Astrocyte of the cerebellum (primary cell): ENCODE data around the gene KCNK10.

ENCODE experiments used
- DNase-seq: peaks from one replicate; pipeline ENCODE4 v3.0.0-alpha.2; 2011; ENCODE audit warnings: low read depth
- H3K4me3 ChIP-seq: 2 replicates; pipeline ENCODE4 v1.5.1; 2011; ENCODE audit warnings: mild to moderate bottlenecking, low read depth, low read length, moderate library complexity
- in situ Hi-C: cut with HindIII; loops from 2 replicates; pipeline ENCODE4 v1.10.0; 2017; ENCODE audit warnings: low sequenced_read_pairs
- TF ChIP-seq, protein P1 (sequence below): IDR thresholded peaks from 2 replicates; pipeline ENCODE4 v1.5.1; 2012; ENCODE audit warnings: low read length, low read depth, moderate library complexity, mild to moderate bottlenecking; ENCODE audit errors: missing control alignments

Gene KCNK10

DNA sequence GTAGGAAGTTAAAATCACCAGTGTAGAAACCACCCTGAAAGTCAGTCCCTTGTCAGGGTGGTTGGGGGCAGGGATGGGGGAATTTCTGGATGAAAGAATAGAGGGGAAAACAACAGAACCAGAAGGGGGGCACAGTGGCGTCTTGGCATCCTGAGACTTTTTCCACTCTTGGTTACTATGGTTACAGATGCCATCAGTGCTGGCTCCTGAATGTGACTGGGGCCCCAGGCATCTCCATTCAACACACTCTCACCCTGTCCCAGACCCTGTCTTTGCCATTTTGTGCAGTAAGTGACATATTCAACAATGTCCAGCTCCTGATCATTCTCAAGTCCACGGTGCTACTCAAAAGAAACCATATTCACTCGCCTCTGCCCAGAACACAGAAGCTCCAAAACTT lies 11.3 kb downstream of the KCNK10 start:
- no peak overlapping the region for H3K4me3 ChIP-seq
- TF ChIP-seq, protein P1, sequence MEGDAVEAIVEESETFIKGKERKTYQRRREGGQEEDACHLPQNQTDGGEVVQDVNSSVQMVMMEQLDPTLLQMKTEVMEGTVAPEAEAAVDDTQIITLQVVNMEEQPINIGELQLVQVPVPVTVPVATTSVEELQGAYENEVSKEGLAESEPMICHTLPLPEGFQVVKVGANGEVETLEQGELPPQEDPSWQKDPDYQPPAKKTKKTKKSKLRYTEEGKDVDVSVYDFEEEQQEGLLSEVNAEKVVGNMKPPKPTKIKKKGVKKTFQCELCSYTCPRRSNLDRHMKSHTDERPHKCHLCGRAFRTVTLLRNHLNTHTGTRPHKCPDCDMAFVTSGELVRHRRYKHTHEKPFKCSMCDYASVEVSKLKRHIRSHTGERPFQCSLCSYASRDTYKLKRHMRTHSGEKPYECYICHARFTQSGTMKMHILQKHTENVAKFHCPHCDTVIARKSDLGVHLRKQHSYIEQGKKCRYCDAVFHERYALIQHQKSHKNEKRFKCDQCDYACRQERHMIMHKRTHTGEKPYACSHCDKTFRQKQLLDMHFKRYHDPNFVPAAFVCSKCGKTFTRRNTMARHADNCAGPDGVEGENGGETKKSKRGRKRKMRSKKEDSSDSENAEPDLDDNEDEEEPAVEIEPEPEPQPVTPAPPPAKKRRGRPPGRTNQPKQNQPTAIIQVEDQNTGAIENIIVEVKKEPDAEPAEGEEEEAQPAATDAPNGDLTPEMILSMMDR: no peak
- in situ Hi-C loops: no loop called here
- no peak for DNase-seq

DNA sequence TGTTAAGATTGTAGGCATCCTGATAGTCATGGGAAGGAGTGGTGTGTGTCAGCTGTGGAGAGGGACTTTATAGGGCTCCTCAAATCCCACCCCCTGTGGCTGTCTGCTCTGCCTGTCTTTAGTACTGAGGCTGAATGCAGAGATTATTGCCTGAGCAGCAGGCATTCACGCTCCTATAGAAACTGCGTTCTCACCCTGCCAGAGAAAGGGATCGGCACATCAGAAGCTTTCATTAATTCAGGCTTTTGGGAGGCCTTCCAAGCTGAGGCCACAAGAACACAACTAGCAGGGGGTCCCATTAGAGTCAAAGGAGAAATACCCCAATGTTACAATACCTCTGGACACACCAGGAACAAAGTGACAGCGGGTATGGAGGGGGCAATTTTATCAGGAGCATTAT lies 12.6 kb downstream of the KCNK10 start:
- DNase-seq: no peak
- in situ Hi-C loops: no loop called here
- no peak overlapping the region for H3K4me3 ChIP-seq
- TF ChIP-seq, protein P1: no peak

DNA sequence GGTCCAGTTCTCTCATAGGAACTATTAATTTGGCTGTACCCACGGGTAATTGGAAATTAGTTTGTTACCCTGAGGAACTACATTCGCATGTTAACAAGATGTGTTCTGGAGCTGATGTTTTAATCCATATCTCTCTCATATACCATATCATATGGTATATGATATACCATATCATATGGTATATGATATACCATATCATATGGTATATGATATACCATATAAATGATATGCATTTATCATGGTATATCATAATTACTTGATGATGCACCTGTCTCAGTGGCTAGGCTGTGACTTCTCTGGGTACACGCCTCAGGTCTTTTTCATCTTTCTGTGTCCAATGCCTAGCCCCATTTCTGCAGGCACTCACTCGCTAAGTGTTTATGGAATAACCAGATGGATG lies 13.0 kb downstream of the KCNK10 start:
- no peak overlapping the region for H3K4me3 ChIP-seq
- DNase-seq: no peak
- in situ Hi-C loops: no loop called here
- TF ChIP-seq, protein P1: no peak

DNA sequence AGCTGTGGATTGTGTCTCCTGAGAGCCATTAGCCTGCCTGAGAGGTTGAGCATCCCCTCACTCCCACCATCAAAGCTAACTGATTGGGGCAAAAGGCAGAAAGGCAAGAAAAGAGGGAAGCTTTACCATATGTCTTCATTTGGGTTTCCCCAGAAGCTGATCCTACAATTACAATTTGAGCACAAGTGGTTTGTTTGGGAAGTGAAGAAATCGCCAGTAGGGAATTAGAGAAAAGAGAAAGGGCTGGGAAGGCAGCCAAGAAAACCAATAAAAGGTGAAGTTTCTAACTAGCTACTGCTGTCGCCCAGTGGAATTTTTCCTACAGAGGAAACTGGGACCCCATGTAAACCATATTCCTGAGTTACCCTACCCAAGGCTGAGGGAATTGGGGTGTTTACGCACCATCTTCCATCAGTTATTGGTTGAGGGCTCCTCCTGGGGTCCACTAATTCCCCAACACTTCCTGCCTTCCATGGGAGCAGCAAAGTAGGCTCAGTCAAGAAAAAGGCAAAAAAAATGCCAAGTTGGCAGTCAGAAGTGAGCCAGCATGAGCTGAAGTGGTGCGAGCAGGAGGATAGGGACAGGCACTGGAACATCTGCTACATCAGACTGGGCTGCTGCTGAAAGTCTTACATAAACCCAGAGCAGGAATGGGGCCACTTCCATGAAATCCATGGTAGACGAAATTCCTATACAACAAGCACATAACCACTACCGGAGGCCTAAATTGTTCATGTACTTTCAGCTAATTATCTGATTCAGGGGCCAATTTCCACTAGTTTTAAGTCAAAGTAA lies 17.3 kb downstream of the KCNK10 start:
- no peak overlapping the region for H3K4me3 ChIP-seq
- DNase-seq: no peak
- in situ Hi-C loops: no loop called here
- TF ChIP-seq, protein P1: no peak

DNA sequence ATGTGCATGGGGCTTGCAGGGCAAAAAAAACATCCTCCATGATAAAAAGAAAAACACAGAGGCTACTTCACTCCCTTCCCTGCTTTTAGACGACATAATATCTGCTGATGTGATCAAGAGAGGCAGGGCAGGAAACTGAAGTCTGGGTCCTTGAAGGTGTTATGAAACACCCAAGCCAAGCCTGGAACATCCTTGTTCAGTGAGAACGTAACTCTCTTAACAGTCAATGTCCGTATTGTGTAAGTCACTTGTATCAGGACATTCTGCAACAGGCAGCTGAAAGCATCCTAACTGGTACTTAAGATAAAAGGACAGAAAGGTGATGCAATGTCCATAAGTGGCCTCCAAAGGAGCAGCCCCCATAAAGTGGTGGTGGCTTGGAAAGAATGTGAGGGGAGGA lies 20.0 kb downstream of the KCNK10 start:
- in situ Hi-C loops: no loop called here
- TF ChIP-seq, protein P1: no peak
- DNase-seq: no peak
- H3K4me3 ChIP-seq: no peak overlapping the region

DNA sequence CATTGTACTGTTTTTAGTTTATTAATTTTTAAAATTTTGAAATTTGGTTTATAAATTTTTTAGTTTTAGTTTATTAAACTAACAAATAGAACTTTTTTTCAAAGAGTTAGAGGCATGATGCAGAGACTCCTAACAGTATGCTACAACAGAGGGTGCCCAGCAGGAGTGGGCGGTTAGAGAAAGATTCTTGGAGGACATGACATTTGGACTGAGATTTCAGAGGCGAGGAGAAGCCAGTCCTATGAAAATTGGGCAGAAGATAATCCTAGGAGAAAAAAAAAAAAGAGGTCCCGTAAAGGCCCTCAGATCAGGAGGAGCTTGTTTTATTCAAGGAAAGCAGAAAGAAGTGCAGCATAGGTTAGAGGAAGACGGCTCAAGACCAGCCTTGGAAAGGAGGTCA lies 21.7 kb downstream of the KCNK10 start:
- TF ChIP-seq, protein P1: no peak
- no peak overlapping the region for H3K4me3 ChIP-seq
- in situ Hi-C loops: no loop called here
- no peak for DNase-seq
